Fibroblast of pulmonary artery (primary cell): ENCODE measurements around the gene GSTA2.
"Not testable (repeated sequence)": the region's sequence is repeated elsewhere in the genome, so short reads cannot be mapped to it uniquely, and the experiment has no call there.

ENCODE experiments used
- DNase-seq: peaks from one replicate; pipeline ENCODE4 v3.0.0-alpha.2; 2010; ENCODE audit warnings: low read depth
- H3K4me3 ChIP-seq: replicated peaks from 2 replicates; pipeline ENCODE4 v1.5.1; 2011; ENCODE audit warnings: low read depth, mild to moderate bottlenecking, control low read depth, low read length, moderate library complexity
- TF ChIP-seq, protein P1 (sequence below): IDR thresholded peaks from 2 replicates; pipeline ENCODE4 v1.5.1; 2011; ENCODE audit warnings: mild to moderate bottlenecking, control low read depth, low read length, inconsistent platforms; ENCODE audit errors: missing control alignments

The GSTA2 gene

DNA sequence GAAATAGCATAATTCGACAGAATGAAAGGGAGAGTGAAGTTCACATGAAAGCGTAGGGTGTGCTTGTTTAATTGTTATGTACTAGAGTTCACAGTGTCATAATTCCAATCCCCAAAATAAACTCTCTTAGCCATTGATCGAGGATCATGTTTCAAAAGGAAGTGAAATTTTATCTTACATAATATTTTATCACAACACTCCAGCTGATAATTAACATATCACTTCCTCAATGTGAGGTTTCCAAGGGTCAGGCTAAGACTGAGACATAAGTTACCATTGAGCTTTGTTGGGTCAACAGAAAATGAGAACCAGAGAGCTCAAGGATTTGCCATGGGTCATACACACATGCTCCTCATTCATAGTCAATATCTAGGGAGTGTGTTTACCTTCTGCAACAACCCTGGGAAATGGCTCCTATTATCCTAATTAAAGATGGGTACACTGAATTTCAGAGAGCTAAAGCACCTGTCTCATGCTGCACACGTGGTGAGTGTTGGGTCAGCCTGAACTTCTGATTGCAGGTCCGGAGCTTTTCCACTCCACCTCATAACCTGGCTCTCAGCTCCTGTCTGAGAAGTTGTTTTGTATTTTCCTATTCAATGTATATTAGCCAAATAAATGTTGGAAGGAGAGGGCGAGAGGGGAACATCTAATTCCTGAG lies 3.0 kb downstream of the GSTA2 start:
- no peak overlapping the region for H3K4me3 ChIP-seq
- DNase-seq, result no peak
- TF ChIP-seq, protein P1, sequence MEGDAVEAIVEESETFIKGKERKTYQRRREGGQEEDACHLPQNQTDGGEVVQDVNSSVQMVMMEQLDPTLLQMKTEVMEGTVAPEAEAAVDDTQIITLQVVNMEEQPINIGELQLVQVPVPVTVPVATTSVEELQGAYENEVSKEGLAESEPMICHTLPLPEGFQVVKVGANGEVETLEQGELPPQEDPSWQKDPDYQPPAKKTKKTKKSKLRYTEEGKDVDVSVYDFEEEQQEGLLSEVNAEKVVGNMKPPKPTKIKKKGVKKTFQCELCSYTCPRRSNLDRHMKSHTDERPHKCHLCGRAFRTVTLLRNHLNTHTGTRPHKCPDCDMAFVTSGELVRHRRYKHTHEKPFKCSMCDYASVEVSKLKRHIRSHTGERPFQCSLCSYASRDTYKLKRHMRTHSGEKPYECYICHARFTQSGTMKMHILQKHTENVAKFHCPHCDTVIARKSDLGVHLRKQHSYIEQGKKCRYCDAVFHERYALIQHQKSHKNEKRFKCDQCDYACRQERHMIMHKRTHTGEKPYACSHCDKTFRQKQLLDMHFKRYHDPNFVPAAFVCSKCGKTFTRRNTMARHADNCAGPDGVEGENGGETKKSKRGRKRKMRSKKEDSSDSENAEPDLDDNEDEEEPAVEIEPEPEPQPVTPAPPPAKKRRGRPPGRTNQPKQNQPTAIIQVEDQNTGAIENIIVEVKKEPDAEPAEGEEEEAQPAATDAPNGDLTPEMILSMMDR, result no peak

DNA sequence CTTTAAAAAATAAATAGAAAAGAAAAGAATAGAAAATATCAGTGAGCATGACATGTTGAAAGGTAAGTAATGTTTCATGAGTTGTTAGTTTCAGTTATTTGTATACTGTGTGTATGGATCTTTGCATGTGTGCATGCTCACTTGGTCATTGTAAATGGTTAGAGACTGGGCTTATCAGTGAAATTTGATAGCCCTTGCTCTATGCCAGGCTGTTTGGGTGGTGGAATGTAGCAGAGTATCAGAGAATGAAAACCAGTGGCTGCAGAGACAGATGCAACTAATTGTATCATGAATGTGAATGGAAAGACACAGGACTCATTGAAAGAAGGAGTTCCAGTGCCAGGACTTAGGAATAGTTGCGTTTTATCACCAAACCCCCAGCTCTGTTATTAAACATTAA lies 4.2 kb downstream of the GSTA2 start:
- H3K4me3 ChIP-seq, result no peak overlapping the region
- peak; percentile 15 for DNase-seq
- TF ChIP-seq, protein P1, result no peak

DNA sequence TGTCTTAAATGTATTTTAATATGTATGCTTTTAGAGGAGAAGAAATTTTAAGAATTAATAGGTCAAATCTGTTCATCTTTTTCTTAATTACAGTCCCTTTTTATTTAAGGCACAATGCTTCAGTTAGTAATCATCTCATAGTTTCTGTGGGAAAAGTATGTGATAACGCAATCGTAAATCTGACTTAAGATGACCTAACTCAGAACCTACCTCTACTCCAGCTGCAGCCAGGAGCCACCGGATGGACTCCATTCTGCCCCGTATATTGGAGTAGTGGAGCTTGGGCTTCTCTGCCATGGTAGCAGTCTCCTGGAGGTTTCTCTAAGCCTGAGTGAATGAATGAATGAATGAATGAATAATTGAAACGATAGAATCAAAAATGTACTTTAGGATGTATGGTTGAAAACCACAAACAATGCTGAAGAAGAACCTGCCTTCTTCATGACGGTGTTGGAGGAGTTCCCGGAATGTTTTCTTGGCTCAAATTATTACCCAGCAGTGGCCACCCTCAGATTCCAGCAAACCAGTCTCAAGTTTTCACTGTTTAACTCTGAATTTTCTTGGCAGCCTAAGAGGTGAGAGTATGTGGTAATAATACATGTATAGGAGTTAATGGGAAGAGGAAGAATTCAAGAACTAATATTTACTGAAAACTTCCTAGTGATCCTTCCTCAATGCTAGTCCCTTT lies 5.5 kb downstream of the GSTA2 start:
- peak; percentile 89 for DNase-seq
- H3K4me3 ChIP-seq, result not testable (repeated sequence)

DNA sequence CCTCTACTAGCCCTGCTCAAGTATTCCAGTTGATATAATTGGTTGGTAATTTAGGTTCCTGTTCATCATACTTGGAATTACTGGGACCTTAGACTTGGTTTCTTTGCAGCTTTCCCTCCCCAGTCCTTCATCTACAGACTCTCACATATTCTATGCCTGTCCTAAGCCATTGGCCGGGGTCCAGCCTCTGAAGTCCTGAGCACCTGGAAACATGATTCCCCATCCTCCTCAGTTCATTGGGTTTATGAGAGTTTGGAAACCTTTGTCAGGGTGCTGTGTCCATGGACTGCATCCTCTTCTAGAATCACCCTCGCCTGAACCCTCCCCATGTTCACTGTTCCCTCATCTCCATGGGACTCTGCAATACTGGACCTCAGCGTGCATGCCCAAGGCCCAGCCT lies 8.8 kb downstream of the GSTA2 start:
- TF ChIP-seq, protein P1, result no peak
- no peak overlapping the region for H3K4me3 ChIP-seq
- no peak for DNase-seq

DNA sequence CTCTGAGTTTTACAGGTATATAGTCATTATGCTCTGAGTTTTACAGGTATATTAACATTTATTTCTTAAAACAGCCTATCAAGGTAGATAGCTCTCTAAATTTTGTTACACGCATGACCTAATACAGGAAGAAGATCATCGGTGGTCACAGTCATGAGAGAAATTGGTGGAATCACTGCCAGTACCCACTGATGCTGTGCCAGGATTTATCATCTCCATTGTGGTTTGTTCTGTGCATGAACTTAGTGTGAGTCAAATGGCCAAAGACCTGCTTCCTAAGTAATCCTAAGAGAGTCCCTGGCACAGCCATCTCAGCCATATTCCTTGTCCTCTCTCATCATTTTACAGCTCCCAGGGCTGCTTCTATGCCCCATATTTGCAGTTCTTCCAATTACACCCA lies 10.1 kb downstream of the GSTA2 start:
- not testable (repeated sequence) for DNase-seq, H3K4me3 ChIP-seq

DNA sequence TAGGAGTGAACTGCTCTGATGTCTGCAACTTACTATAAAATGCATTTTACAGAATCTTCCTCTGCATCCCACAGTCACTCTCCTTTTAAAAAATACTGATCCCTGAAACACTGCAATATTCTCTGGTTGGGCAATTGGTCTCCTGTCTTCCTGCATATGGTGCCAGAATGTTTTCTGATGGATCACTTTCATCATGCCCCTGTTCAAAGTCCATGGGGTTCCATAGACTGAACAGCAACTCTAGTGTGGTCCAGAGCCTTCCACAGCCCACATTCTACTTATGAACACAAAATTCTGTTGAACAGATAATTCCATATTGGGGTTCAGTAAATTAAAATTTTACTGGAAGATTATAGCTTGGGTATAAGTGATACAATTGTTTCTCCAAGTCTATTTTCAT lies 11.0 kb downstream of the GSTA2 start:
- H3K4me3 ChIP-seq, result no peak overlapping the region
- TF ChIP-seq, protein P1, result no peak
- no peak for DNase-seq

DNA sequence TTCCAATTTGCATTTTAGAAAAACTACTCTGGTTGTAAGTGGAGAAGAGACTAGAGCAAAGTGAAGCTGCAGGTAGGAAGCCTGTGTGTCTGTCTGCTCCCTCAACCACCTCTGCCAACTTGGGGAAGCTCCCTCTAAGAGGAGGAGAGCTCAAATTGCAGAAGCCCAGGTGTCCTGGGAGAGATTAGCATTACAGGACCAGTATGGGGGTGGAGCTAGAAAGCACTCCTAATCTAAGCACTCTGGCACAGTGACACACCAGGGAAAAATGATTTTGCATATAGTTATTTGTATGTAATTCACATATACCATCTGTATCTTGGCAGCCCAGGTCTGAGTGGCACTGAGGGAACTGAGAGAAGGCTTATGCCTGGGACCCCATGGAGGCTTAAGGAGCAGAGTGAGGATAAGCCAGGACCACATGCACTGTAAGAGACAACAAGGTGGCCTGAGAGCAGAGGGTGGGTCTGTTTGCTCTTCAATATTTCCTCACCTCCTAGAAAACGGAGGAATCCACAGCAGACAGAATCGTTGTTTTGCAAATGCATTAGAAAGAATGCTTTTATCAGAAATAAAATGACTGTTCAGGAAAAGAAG lies 13.6 kb downstream of the GSTA2 start:
- H3K4me3 ChIP-seq, result no peak overlapping the region
- TF ChIP-seq, protein P1, result no peak
- DNase-seq, result no peak

DNA sequence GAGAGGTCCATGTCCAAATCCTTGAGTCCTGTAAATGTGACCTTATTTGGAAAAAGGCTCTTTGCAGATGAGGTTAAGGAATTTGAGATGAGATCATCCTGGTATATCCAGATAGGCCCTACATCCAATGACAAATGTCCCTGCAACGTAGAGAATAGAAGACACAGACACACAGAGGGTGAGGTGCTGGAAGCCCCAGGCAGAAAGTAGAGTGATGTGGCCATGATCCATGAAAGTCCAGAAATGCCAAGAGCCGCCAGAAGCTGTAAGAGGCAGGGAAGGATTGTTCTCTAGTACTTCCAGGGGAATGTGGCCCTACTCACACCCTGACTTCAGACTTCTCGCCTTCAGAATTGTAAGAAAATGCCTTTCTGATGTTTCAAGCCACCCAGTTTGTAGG lies 16.0 kb downstream of the GSTA2 start:
- H3K4me3 ChIP-seq, result not testable (repeated sequence)
- DNase-seq, result peak; percentile 26
